Left colon (tissue), 2 donors: ENCODE results near the gene KMT2D. TPM values are rescaled to one million over a fixed set of nuclear protein-coding genes. Genes with fewer than 3 reads are reported as not detected.

ENCODE experiments used
- ATAC-seq: fragments of 200-7000 bp; cut with Tn5 transposase; one replicate; pipeline ENCODE4 v1.9.1; 2020; ENCODE audit warnings: mild to moderate bottlenecking, moderate library complexity
- DNase-seq, 2 donors: peaks; one replicate each; pipeline ENCODE4 v3.0.0-alpha.2; 2020
- intact Hi-C, 2 donors: fragments of 100-400 bp; cut with DNase I in 1 of 2; cut with micrococcal nuclease in 1 of 2; formaldehyde crosslinking; loops; one replicate each; pipeline versions ENCODE4 v1.11.2 to v1.14.0; 2022; cut with DNase I, micrococcal nuclease
- total RNA-seq, 2 donors: library from RNA; stranded (reverse); fragmentation: NEBNext Ultra II Directional; extraction: Animal tissue kit (Norgen Biotek cat#: 25700); gene quantifications; one replicate each; pipeline ENCODE4 v1.2.1, GENCODE V29; 2021
- donor health status: DM: no; HTN: no; CAD: no.
- donor health status: DM: yes; HTN: yes; CAD: no.

The KMT2D gene
- total RNA-seq, 2 donors from 2014 or later, result 68.8 to 82.8 TPM

GRCh38 chr12:49057888-49058287 lies 2.7 kb downstream of the KMT2D start:
- ATAC-seq (peak; percentile 33), DNase-seq (no peak)
- intact Hi-C loops, result no loop called here

DNA sequence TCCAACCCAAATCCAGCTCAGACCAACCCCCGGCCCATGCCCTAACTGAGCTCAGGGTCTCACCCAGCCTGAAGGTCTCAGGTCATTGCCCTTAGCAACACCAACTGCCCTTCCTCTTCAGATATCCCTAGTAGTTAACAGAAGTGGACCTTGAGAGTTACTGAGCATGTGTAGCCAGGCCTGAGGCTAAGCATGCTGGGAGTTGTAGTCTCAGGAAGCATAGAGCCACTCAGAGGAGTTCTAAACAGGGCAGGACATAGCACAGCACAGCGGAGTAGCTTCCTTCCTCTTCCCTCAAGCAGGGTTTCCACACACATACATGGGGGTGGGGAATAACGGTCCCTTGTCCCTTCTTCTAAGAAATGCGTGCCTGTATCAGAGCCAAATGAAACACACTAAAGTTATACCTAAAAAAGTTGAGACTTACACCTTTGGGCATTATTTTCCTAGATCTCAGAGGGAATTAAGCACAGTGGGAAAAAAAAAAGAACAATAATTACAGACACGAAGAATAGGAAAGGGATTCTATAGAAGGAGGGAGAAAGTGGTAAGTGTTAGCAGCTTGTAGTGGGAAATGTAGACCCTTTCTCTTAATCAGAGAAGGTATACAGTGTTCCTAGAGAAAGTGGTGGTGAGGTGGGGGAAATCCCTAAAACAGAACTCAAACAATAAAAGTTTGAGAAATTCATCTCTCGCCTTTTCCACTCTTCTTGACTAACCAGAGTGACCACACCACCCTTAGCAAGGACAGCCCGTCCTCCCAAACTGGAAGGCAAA lies 4.4 kb downstream of the KMT2D start:
- ATAC-seq (peak; percentile 53), DNase-seq (peak; percentile 43 to 73)
- intact Hi-C loops, result no loop called here

- no peak for ATAC-seq
- intact Hi-C loops, result no loop called here
- no peak for DNase-seq
Measured at GRCh38 chr12:49055092-49055491, 5.5 kb downstream of the KMT2D start.

GRCh38 chr12:49054524-49054923 lies 6.1 kb downstream of the KMT2D start:
- DNase-seq (no peak), ATAC-seq (no peak)
- intact Hi-C loops, result no loop called here

DNA sequence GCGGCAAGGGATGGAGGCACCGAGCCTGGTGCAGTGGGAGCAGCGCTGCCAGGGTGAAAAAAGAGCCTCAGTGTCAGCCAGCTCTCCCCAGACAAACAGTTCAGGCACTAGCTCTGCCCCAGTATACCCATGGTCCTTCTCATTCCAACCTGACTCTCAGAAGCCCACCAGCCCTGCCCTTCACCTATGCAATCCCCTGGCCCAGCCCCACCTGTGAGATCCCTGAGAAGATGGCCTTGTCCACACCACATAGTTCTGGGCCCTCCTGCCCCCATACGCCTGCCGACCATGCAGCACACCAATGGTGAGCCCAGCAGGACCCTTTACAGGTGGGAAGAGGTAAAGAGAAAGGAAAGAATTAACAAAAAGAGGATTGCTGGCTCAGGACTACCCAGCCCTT lies 6.5 kb downstream of the KMT2D start:
- ATAC-seq, result no peak
- intact Hi-C loops, result no loop called here
- no peak for DNase-seq

- ATAC-seq, result no peak
Measured at GRCh38 chr12:49052451-49053208, 8.0 kb downstream of the KMT2D start.

DNA sequence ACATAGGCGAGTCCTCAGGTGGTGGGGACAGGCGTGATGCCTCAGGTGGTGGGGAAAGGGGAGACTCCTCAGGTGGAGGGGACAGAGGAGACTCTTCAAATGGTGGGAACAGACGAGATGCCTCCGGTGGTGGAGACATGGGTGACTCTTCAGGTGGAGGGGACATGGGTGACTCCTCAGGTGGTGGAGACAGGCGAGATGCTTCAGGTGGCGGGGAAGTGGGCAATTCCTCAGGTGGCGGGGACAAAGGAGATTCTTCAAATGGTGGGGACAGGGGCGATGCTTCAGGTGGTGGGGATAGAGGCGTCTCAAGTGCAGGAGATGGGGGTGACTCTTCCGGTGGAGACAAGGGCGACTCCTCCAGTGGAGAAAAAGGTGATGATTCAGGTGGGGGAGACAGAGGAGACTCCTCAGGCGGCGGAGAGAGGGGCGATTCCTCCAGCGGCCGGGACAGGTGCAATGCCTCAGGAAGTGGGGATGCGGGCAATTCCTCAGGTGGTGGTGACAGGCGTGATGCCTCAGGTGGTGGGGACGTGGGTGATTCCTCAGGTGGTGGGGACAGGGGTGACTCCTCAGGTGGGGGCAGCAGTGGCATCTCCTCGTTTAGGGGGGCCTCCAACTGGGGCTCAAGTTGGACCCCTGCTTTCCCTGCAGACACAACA lies 8.7 kb downstream of the KMT2D start:
- ATAC-seq, result no peak
- DNase-seq, result no peak
- intact Hi-C loops, result no loop called here

More at GRCh38 chr12:49052451-49053208, 8.0 kb downstream of the KMT2D start:
- intact Hi-C loops, result no loop called here
- no peak for DNase-seq

GRCh38 chr12:49051373-49051764 lies 9.2 kb downstream of the KMT2D start:
- ATAC-seq (no peak), DNase-seq (no peak)
- intact Hi-C loops, result no loop called here

GRCh38 chr12:49050507-49051372 lies 9.9 kb downstream of the KMT2D start:
- ATAC-seq (no peak), DNase-seq (no peak)
- intact Hi-C loops, result no loop called here

DNA sequence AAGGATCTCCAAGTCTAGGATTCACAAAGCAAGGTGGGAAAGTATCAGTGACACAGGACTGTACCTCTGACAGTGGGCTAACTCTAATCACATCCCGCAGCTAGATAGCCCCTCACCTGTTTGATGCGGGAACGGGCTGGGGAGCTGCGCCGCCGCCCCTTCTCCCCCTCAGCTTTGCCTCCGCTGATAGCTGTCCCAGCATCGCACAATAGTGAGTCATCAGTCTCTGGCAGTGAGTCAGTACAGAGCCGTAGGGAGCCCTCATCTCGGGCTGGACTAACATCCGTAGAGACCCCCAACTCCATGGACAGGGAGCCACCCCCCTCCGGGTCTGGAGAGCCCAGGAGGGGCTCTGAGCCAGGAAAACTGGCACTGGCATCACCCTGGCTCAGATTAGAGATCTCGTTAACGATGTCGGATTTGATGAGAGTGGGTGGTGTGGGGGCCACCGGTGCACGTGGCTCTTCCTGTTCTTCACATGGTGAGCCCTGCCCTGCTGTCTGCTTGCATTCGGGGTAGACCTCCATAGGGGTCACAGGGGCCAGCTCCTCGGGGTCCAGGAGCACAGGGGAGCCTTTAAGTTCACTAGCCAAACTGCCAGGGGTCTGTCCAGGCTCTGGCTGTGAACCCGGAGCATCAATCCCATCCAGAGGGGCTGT lies 10.9 kb downstream of the KMT2D start:
- ATAC-seq, result no peak
- DNase-seq, result no peak
- intact Hi-C loops, result no loop called here

DNA sequence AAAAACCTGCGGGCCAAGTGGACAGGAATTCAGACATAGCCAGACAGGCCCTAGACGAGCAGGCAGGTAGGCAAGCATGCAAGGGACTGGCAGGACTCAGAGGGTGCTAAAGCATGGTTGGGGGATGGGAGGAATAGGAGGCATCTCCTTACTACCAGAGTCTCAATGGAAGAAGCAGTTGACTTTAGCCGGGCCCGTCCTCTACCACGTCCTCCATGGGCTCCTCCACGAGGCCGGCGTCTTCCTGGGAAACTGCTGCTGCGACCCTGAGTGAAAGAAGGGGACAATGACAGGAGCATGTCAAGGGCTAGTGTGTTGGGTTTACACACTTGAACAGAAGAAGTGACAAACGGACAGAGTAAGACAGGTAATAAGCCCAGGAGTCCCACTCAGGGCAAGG lies 11.6 kb downstream of the KMT2D start:
- DNase-seq, result no peak
- no peak for ATAC-seq
- intact Hi-C loops, result no loop called here

GRCh38 chr12:49046129-49046895 lies 14.3 kb downstream of the KMT2D start:
- ATAC-seq (no peak), DNase-seq (no peak)
- intact Hi-C loops, result no loop called here

- intact Hi-C loops, result no loop called here
- DNase-seq, result no peak
- ATAC-seq, result no peak
Measured at GRCh38 chr12:49044660-49045059, 15.9 kb downstream of the KMT2D start.

DNA sequence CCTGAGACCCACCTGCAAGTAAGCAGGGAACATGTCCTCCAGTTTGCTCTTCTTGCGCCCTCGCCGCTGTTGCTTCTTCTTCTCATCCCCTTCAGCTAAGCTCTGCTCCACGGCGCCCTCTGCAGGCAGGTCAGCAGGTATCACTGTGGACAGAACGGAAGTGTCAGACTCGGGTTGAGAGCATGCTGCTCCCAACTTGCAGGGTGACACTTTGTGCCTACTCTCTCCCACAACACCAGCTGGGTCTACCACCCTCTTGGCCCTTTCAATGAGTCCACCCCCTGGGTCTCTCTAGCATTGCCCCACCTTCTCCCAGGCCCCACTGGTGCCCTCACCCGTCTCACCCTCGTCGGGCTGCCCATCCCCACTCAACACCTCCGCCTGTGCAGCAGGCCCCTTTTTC lies 16.7 kb downstream of the KMT2D start:
- ATAC-seq (peak; percentile 67), DNase-seq (peak in 1 of 2 donors; percentile 72)
- intact Hi-C loops, result no loop called here

GRCh38 chr12:49043241-49043640 lies 17.4 kb downstream of the KMT2D start:
- no peak for DNase-seq
- ATAC-seq, result no peak
- intact Hi-C loops, result no loop called here

DNA sequence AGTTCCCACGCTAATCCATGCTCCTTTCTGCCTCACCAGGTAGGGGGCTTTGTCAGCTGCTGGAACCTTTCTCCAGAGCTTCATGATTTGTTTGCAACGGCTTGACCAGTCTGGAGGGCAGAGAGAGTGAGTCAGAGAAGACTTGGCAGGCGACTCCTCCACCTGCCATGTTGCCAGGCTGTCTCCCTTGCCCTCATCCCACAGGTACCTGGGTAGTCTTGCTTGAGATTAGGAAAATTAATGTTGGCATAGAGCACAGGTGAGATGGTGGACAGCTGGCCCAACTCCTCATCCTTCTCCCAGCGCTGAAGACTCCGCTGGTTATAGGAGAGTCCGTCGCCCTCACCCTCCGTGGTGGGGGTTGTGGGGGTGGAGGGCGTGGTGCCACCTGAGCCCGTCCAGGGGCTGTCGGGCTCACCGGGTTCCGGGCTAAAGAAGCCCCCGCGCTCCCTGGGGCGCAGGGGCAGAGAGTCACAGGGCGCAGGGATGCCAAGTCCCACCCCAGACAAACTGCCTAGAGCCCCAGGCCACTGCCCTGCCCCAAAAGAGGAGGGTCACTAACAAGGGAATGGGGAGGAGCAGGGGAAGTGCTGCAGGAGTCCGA lies 18.6 kb downstream of the KMT2D start:
- no peak for ATAC-seq
- intact Hi-C loops, result no loop called here
- DNase-seq, result no peak
